Hindlimb muscle (tissue), 1 donor: Measurements from ENCODE around the gene C9. TPM values are rescaled to one million over a fixed set of nuclear protein-coding genes. Genes with fewer than 3 reads are reported as not detected.
A peak's percentile ranks its signal among the peaks of the same experiment; 100 is the strongest.
"Not testable (repeated sequence)": the region's sequence is repeated elsewhere in the genome, so short reads cannot be mapped to it uniquely, and the experiment has no call there.

Experiments
- DNase-seq: peaks from one replicate; pipeline ENCODE4 v3.0.0-alpha.2; 2013
- polyA plus RNA-seq: library from polyadenylated mRNA; unstranded; fragments of 120-200 nt; gene quantifications from one replicate; pipeline ENCODE4 v1.2.1, GENCODE V29; 2013; ENCODE audit not compliant: insufficient read length

The C9 gene
- polyA plus RNA-seq, 1 donor: 0.34 TPM

DNA sequence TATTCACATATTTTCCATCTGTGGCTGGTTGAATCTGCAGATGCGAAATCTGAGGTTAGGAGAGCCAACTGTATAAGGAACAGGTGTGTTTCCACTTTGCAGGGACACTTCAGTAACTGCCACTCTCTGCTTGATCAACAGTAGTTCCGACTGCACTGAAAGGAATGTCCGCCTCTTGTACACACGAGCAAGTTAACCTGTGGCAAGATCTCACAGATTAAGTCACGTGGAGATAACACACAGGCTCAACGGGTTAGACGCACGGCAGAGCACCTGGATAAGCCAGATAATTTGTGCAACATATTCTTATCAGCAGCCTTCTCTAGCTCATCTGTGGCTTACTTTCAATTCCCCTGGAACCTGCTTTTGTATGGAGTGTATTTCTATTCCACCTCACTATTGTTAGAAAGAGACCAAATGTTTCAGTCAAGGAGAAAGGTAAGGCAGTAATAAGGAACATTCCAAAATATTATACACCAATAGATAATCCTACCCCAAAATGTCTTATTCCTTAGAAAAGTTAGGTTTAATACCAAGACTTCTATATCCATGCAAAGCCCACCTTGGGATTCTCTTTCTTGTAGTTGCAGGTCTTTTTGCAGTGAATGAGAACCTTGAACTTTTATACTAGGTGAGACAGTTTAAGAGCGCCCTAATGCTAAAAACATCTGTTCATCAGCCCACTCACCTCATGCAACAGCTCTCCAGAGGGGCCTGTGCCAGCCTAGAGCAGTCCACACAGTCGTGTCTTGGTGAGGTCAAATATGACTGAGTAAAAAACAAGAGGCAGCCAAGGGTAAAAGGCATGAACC lies 6.5 kb upstream of the C9 start:
- no peak for DNase-seq

DNA sequence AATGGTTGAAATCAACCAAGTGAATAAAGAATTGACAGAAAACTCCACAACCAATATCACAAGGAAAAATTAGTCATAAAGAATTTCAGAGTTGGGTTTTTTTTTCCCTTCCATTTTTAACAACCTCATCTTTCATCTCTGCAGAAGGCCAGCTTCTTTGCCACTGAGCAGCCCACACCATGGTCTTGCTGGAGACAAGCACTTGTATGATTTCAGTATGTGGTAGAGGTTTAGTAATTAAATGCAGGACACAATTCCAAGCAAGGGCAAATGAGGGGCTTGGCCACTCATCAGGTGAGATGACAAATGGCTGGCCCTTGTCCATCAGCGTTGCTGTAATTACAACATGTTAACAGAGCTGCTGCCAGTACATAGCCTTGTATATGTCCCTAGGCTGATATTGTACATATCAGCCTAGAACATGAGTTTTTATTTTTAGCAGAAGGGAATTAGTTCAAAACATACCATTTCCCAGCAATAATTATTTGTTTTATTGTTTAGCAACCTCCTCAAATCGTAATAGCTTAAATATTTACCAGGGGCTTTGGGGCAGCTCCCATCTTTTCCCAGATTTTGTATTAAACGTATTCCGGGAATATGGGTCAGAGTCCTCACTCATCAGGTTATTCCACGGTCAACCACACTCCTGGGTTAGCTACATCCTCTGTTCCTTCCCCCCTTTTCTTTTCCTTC lies 5.0 kb upstream of the C9 start:
- DNase-seq: peak; percentile 42

- peak; percentile 62 for DNase-seq
Measured at GRCh38 chr5:39368116-39368515, 3.8 kb upstream of the C9 start.

DNA sequence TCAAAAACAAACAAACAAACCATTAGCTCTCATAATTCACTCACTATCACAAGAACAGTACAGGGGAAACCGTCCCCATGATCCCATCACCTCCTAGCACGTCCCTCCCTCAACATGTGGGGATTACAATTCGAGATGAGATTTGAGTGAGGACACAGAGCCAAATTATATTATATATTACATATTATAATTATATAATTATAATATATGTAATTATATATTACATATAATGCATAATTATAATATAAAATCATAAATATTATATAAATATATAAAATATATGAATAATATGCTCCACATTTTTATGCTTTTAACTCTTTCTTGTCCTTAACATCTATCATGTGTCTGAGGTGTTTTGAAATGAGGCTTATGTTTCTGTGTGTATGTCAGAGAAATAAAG lies 3.4 kb upstream of the C9 start:
- DNase-seq: no peak

DNA sequence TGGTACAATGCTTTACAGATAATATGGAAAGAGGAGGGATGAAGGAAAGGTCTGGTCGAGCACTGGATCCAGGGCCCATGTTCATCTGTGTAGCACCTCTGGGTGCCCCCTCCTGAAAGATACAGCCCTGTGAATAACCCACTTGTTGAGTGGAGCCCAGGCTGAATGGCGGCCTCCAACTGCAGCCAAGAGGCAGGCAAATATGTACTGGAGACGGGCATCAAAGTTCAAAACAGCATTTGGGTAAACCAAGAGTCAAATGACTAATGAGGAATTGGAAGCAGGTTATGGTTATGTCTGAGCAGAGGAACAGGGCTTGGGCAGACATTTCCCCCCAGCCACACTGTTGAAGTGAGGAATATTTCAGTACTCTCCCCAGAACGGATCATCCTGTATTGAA lies 1.1 kb downstream of the C9 start:
- no peak for DNase-seq

- no peak for DNase-seq
Measured at GRCh38 chr5:39362646-39363045, 1.6 kb downstream of the C9 start.

GRCh38 chr5:39361306-39361705 lies 3.0 kb downstream of the C9 start:
- DNase-seq: no peak

GRCh38 chr5:39360471-39361111 lies 3.7 kb downstream of the C9 start:
- DNase-seq: no peak

- no peak for DNase-seq
Measured at GRCh38 chr5:39356263-39356662, 8.0 kb downstream of the C9 start.

DNA sequence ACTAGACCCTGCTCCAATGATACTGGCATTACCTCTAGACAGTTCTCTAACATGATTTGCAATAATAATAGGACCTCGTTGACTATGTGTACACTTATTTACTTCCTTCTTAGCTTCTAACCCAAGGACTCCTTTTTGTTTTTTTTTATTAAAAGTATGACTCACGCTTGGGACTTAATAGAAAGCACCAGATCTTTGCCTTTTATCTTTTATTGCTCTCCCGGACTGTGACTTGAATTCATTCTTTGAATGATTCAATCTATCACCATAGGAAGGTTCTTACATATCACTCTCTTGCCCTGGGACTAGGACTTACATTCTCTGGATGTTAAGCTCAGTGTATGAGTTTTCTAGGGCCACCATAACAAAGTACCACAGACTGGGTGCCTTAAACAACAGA lies 9.0 kb downstream of the C9 start:
- DNase-seq: no peak

DNA sequence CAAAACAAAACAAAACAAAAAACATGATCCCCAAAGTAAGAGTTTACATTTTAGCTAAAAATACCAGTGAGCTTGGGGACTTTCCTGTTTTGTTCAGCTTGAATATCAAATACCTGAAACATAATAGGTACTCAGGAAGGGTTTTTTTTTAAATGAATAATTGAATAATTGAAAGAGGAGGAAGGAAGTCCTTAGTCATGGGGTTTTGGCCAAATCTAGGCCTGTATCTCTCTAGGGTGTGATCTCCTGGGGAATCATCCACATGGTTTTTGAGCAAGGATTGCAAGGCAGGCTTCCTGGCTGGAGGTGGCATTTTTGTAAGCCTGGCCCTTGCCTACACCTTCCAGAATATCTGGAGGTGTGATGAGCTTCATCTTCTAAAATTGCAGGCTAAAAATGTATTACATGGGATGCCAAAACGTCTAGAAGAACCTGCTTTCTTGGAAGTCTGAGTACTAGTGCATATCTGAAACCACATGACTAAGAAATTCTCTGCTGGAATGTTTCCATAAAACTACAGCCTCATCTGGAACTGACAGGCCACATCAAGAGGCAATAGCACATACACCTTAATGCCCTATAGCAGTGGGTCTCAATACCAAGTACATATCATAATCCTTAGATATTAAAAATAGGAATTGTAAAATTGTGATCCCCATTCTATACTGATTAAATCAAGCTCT lies 10.4 kb downstream of the C9 start:
- no peak for DNase-seq

- peak; percentile 65 for DNase-seq
Measured at GRCh38 chr5:39352951-39353350, 11.3 kb downstream of the C9 start.

GRCh38 chr5:39352170-39352569 lies 12.1 kb downstream of the C9 start:
- no peak for DNase-seq

- DNase-seq: no peak
Measured at GRCh38 chr5:39349484-39349883, 14.8 kb downstream of the C9 start.

DNA sequence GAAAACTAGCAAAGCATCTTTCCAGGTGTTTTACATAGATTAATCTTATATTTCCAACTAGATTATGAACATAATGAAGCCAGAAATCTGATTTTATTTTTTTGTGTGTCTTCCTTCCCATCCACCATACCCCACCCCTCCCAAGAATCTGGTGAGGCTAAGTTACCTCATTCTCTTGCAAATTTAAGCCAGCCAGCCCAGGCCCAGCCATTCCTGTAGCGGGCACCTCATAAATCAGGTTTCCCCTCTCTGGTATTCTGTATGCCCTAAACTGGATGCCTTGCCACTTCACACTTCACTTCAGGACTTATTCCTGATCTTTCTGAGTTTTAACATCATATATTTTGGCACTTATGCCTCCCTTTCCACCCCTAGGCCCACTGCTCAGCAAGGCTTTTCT lies 21.8 kb downstream of the C9 start:
- no peak for DNase-seq

- DNase-seq: peak; percentile 49
Measured at GRCh38 chr5:39341896-39342295, 22.4 kb downstream of the C9 start.

DNA sequence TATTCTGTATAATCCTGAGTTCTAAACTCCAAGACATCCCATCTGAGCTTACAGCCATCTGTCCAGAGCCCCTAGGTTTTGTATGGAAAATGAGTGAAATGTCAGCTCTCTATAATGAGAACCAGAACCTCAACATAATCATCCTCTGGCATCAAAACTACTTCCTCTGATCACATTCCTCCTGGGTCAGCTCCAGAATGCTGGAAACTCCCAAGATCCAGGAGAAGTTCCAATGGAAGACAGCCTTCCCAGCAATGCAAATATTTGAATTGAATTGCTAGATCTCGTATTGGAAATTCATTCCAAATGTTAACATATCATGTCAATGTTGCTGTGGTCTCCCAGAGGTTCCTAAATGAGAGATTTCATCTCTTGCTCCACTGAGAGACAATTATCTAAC lies 23.8 kb downstream of the C9 start:
- DNase-seq: peak; percentile 79

- peak; percentile 57 for DNase-seq
Measured at GRCh38 chr5:39337252-39337915, 26.9 kb downstream of the C9 start.

DNA sequence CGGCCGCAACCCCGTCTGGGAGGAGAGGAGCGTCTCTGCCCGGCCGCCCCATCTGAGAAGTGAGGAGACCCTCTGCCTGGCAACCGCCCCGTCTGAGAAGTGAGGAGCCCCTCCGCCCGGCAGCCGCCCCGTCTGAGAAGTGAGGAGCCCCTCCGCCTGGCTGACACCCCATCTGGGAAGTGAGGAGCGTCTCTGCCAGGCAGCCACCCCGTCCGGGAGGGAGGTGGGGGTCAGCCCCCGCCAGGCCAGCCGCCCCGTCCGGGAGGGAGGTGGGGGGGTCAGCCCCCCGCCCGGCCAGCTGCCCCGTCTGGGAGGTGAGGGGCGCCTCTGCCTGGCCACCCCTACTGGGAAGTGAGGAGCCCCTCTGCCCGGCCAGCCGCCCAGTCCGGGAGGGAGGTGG lies 30.0 kb downstream of the C9 start:
- DNase-seq: not testable (repeated sequence)

DNA sequence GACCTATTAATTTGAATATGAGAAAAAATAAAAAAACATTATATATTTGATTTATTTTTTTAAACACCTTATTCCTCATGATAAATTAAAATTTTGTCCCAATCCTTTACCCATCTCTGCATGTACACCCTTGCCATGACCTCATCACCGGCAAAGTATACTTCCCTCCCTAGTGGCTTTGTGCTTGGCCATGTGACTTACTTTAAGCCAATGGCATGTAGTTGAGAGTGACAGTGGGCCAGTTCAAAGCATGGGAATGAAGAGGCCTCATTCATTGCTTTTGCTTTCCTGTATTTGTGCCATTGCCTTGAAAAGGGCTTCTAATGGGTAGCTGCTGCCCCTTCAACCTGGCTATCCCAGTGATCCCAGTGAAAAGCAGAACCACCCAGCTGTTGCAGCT lies 31.2 kb downstream of the C9 start:
- DNase-seq: no peak

DNA sequence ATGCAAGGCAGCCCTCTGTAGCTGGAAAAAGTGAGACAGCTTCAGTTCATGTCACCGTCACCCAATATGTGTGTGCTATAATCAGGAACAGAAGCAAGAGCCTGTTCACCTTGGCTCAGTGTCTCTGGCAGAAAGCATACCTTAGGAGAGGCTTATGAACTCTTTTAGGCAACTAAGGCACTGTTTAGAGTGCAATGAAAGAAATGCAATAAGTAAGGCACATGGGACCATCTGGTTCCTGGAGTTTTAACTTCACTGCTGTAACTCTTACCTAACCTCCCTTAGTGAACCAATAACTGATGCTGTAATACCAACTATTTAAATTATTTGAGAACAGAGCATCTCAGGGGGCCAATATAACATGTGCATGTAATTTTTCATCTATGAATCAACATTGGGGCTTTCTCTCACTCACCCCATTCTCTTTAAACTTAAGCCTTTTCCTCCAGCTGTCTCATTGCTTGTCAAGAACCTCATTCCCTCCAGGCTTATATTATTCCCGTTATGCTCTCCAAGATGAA lies 32.4 kb downstream of the C9 start:
- DNase-seq: peak; percentile 76

GRCh38 chr5:39328731-39329130 lies 35.6 kb downstream of the C9 start:
- no peak for DNase-seq
